Suppressor macrophage (primary cell): ENCODE data around the gene TUFM.
"Not testable (repeated sequence)": the region's sequence is repeated elsewhere in the genome, so short reads cannot be mapped to it uniquely, and the experiment has no call there.

Experiments
- DNase-seq, 4 experiments: peaks; one replicate each; pipeline ENCODE4 v3.0.0-alpha.2; 2020 to 2022

The TUFM gene

GRCh38 chr16:28838558-28838918 is 7.6 kb downstream of the TUFM start:
- DNase-seq, result no peak

- DNase-seq, result no peak
These were observed 8.2 kb downstream of the TUFM start for GRCh38 chr16:28837672-28838557.

- DNase-seq, result no peak
These were observed 9.4 kb downstream of the TUFM start for GRCh38 chr16:28836761-28837064.

GRCh38 chr16:28835864-28836760 is 10.0 kb downstream of the TUFM start:
- no peak for DNase-seq

- no peak for DNase-seq
These were observed 11.0 kb downstream of the TUFM start for GRCh38 chr16:28834873-28835863.

GRCh38 chr16:28834349-28834748 is 11.8 kb downstream of the TUFM start:
- DNase-seq, result no peak

GRCh38 chr16:28830531-28830930 is 15.6 kb downstream of the TUFM start:
- DNase-seq, result no peak

- no peak for DNase-seq
These were observed 16.4 kb downstream of the TUFM start for GRCh38 chr16:28829747-28830146.

- DNase-seq, result no peak
These were observed 20.0 kb downstream of the TUFM start for GRCh38 chr16:28826141-28826540.

- no peak for DNase-seq
These were observed 21.5 kb downstream of the TUFM start for GRCh38 chr16:28824717-28824973.

GRCh38 chr16:28823873-28824716 is 22.1 kb downstream of the TUFM start:
- peak; percentile 95 to 98 (median 98) for DNase-seq

- DNase-seq, result no peak
These were observed 22.8 kb downstream of the TUFM start for GRCh38 chr16:28823291-28823872.

- DNase-seq, result peak; percentile 98 to 100 (median 100)
These were observed 23.4 kb downstream of the TUFM start, which contains the start of gene ATXN2L for GRCh38 chr16:28822520-28823290. ATXN2L (plus strand) TSS chr16:28822999; CDS start chr16:28823260, 261 bp downstream.

GRCh38 chr16:28821874-28822519 is 24.2 kb downstream of the TUFM start:
- DNase-seq, result no peak

- DNase-seq, result not testable (repeated sequence)
These were observed 25.6 kb downstream of the TUFM start for GRCh38 chr16:28820546-28820945.

- peak; percentile 7 to 46 (median 28) for DNase-seq
These were observed 26.1 kb downstream of the TUFM start for GRCh38 chr16:28820016-28820415.

- not testable (repeated sequence) for DNase-seq
These were observed 38.6 kb downstream of the TUFM start for GRCh38 chr16:28807445-28808120.

GRCh38 chr16:28802235-28803019 is 43.7 kb downstream of the TUFM start:
- DNase-seq, result peak in 2 of 4 experiments; percentile 86 to 88
